Ramos (cell line): ENCODE measurements around the gene SHISAL2A.

Source experiments
- in situ Hi-C: fragments of 300-500 bp; cut with MboI; formaldehyde crosslinking; loops from one replicate; pipeline ENCODE4 v1.14.3; 2022; ENCODE audit warnings: low sequenced_read_pairs; ENCODE audit not compliant: unreplicated experiment

Gene SHISAL2A

GRCh38 chr1:52677076-52677806 is 44.3 kb downstream of the SHISAL2A start:
- in situ Hi-C loops: loop anchor here (25.0 kb wide), 1 partner anchor 790 kb away; the partner anchor contains the start of gene NRDC

GRCh38 chr1:52679048-52679447 is 46.1 kb downstream of the SHISAL2A start:
- in situ Hi-C loops: loop anchor here (25.0 kb wide), 1 partner anchor 792 kb away; the partner anchor contains the start of gene NRDC

- in situ Hi-C loops: loop anchor here (25.0 kb wide), 1 partner anchor 792 kb away; the partner anchor contains the start of gene NRDC
These were observed 46.5 kb downstream of the SHISAL2A start for GRCh38 chr1:52679498-52679897.

GRCh38 chr1:52680353-52680752 is 47.4 kb downstream of the SHISAL2A start:
- in situ Hi-C loops: loop anchor here (10.0 to 25.0 kb wide), 2 partner anchors 556 to 793 kb away; partner anchors contain the start of gene NRDC

- in situ Hi-C loops: loop anchor here (10.0 to 25.0 kb wide), 2 partner anchors 556 to 794 kb away; partner anchors contain the start of gene NRDC
These were observed 48.2 kb downstream of the SHISAL2A start for GRCh38 chr1:52681136-52681535.

GRCh38 chr1:52683367-52683940 is 50.5 kb downstream of the SHISAL2A start:
- in situ Hi-C loops: loop anchor here (10.0 to 25.0 kb wide), 2 partner anchors 559 to 796 kb away; partner anchors contain the start of gene NRDC

GRCh38 chr1:52684545-52684944 is 51.6 kb downstream of the SHISAL2A start:
- in situ Hi-C loops: loop anchor here (10.0 to 25.0 kb wide), 2 partner anchors 560 to 797 kb away; partner anchors contain the start of gene NRDC

- in situ Hi-C loops: loop anchor here (10.0 to 25.0 kb wide), 2 partner anchors 562 to 799 kb away; partner anchors contain the start of gene NRDC
These were observed 53.3 kb downstream of the SHISAL2A start for GRCh38 chr1:52686261-52686751.

GRCh38 chr1:52686830-52687229 is 53.9 kb downstream of the SHISAL2A start:
- in situ Hi-C loops: loop anchor here (10.0 to 25.0 kb wide), 2 partner anchors 562 to 800 kb away; partner anchors contain the start of gene NRDC

- in situ Hi-C loops: loop anchor here (25.0 kb wide), 1 partner anchor 805 kb away; the partner anchor contains the start of gene NRDC
These were observed 58.9 kb downstream of the SHISAL2A start for GRCh38 chr1:52691821-52692220.

- in situ Hi-C loops: loop anchor here (25.0 kb wide), 1 partner anchor 805 kb away; the partner anchor contains the start of gene NRDC
These were observed 59.7 kb downstream of the SHISAL2A start for GRCh38 chr1:52692697-52693096.

- in situ Hi-C loops: loop anchor here (25.0 kb wide), 1 partner anchor 806 kb away; the partner anchor contains the start of gene NRDC
These were observed 60.4 kb downstream of the SHISAL2A start for GRCh38 chr1:52693351-52693750.

- in situ Hi-C loops: loop anchor here (25.0 kb wide), 1 partner anchor 807 kb away; the partner anchor contains the start of gene NRDC
These were observed 60.9 kb downstream of the SHISAL2A start for GRCh38 chr1:52693843-52694242.

GRCh38 chr1:52695627-52696026 is 62.7 kb downstream of the SHISAL2A start:
- in situ Hi-C loops: loop anchor here (25.0 kb wide), 1 partner anchor 808 kb away; the partner anchor contains the start of gene NRDC

- in situ Hi-C loops: loop anchor here (25.0 kb wide), 1 partner anchor 811 kb away; the partner anchor contains the start of gene NRDC
These were observed 65.1 kb downstream of the SHISAL2A start, which contains the start of gene COA7 for GRCh38 chr1:52697795-52698674. Gene COA7, minus strand, starts transcription at chr1:52698347. Its CDS starts 21 bp downstream, at chr1:52698326.

- in situ Hi-C loops: loop anchor here (25.0 kb wide), 1 partner anchor 484 kb away; the partner anchor contains the start of gene CPT2
These were observed 70.2 kb downstream of the SHISAL2A start for GRCh38 chr1:52702886-52703787.

GRCh38 chr1:52706136-52706670 is 73.2 kb downstream of the SHISAL2A start:
- in situ Hi-C loops: loop anchor here (25.0 kb wide), 1 partner anchor 481 kb away; the partner anchor contains the start of gene CPT2
